Gastrocnemius medialis (tissue), 4 donors: ENCODE results near the gene SEC16A. TPM values are rescaled to one million over a fixed set of nuclear protein-coding genes. Genes with fewer than 3 reads are reported as not detected.

ENCODE experiments used
- ATAC-seq, 2 donors: fragments of 150-250 bp; one replicate each; pipeline ENCODE4 v1.9.1; 2016
- DNase-seq, 2 donors: peaks; one replicate each; pipeline ENCODE4 v3.0.0-alpha.2; 2019
- H3K27ac ChIP-seq, 4 donors: fragments of 200-600 bp; sonication (generic); 1 replicate in 1 of 4; 2 replicates in 3 of 4; pipeline ENCODE4 v1.5.1; 2016 to 2018; ENCODE audit warnings: mild to moderate bottlenecking in 2 of 4, moderate library complexity in 1 of 4
- H3K27me3 ChIP-seq, 3 donors: fragments of 200-600 bp; sonication (generic) in 2 of 3; 1 replicate in 1 of 3; 2 replicates in 2 of 3; pipeline versions ENCODE4 v1.5.1 to v1.6.0; 2016 to 2019; ENCODE audit warnings: mild to moderate bottlenecking in 1 of 3, moderate library complexity in 1 of 3
- H3K36me3 ChIP-seq, 2 donors: fragments of 200-600 bp; sonication (generic) in 1 of 2; one replicate each; pipeline ENCODE4 v1.5.1; 2017 to 2018
- H3K4me1 ChIP-seq, 2 donors: fragments of 200-600 bp; sonication (generic) in 1 of 2; one replicate each; pipeline ENCODE4 v1.5.1; 2016 to 2017; ENCODE audit warnings: mild to moderate bottlenecking in 2 of 2
- H3K4me3 ChIP-seq, 4 donors: fragments of 200-600 bp; sonication (generic) in 3 of 4; 1 replicate in 1 of 4; 2 replicates in 3 of 4; pipeline ENCODE4 v1.5.1; 2016 to 2019; ENCODE audit warnings: mild to moderate bottlenecking in 2 of 4
- H3K9me3 ChIP-seq, 3 donors: fragments of 200-600 bp; sonication (generic) in 2 of 3; 1 replicate in 1 of 3; 2 replicates in 2 of 3; pipeline ENCODE4 v1.5.1; 2016 to 2019
- CTCF ChIP-seq, 5 experiments: fragments of 450-650 bp in 3 of 5; fragments of 200-600 bp in 2 of 5; sonication (generic) in 2 of 5; IDR thresholded peaks in 4 of 5; conservative IDR thresholded peaks in 1 of 5; 1 replicate in 4 of 5; 2 replicates in 1 of 5; pipeline ENCODE4 v1.5.1; 2016 to 2019; ENCODE audit warnings: antibody characterized with exemption in 5 of 5, mild to moderate bottlenecking in 3 of 5, moderate library complexity in 3 of 5
- POLR2A ChIP-seq, 2 donors: fragments of 450-650 bp; IDR thresholded peaks; one replicate each; pipeline ENCODE4 v1.6.1; 2017; ENCODE audit warnings: antibody characterized with exemption in 2 of 2, mild to moderate bottlenecking in 2 of 2, moderate library complexity in 2 of 2
- in situ Hi-C, 4 donors: fragments of 200-750 bp; cut with MboI; loops; one replicate each; pipeline versions ENCODE4 v1.15.0 to v1.8.0; 2017; ENCODE audit warnings: low sequenced_read_pairs in 4 of 4
- intact Hi-C: fragments of 100-400 bp; cut with DNase I; formaldehyde crosslinking; loops from one replicate; pipeline ENCODE4 v1.15.1; 2023; ENCODE audit warnings: low total_unique reads
- total RNA-seq, 4 donors: library from RNA; depleted of rRNA; stranded (reverse); fragments of >200 nt; gene quantifications; one replicate each; pipeline versions ENCODE4 v1.1.0 to v1.2.3, GENCODE V29; 2016

The SEC16A gene
- total RNA-seq, 4 donors from 2014 or later, result 23.9 to 50.4 (median 46.6) TPM

- intact Hi-C loops, result no loop called here
- ATAC-seq (no peak), DNase-seq (no peak)
- peaks cover 0 to 89% of the 10 kb centered on the region in 2 donors for H3K36me3 ChIP-seq
- H3K9me3 ChIP-seq, result no peaks in the 10 kb centered on the region
- H3K27ac ChIP-seq, result no peak overlapping the region
- no peaks in the 10 kb centered on the region for H3K4me1 ChIP-seq
- TF ChIP-seq CTCF (IDR thresholded peaks at IDR 0.05 in 4 of 5, conservative IDR thresholded peaks at IDR 0.05 in 1 of 5), result no peak
- no peak for TF ChIP-seq POLR2A (IDR thresholded peaks at IDR 0.05)
- no peak overlapping the region for H3K4me3 ChIP-seq
- no peaks in the 10 kb centered on the region for H3K27me3 ChIP-seq
- in situ Hi-C loops, result no loop called here
Measured at GRCh38 chr9:136470792-136471469, 11.9 kb downstream of the SEC16A start.

- H3K9me3 ChIP-seq, result no peaks in the 10 kb centered on the region
- intact Hi-C loops, result no loop called here
- H3K27me3 ChIP-seq, result no peaks in the 10 kb centered on the region
- H3K4me3 ChIP-seq, result no peak overlapping the region
- H3K36me3 ChIP-seq, result peaks cover 0 to 90% of the 10 kb centered on the region in 2 donors
- in situ Hi-C loops, result no loop called here
- no peaks in the 10 kb centered on the region for H3K4me1 ChIP-seq
- DNase-seq (no peak), ATAC-seq (no peak)
- TF ChIP-seq CTCF (IDR thresholded peaks at IDR 0.05 in 4 of 5, conservative IDR thresholded peaks at IDR 0.05 in 1 of 5) (no peak), POLR2A (IDR thresholded peaks at IDR 0.05) (no peak)
- H3K27ac ChIP-seq, result no peak overlapping the region
Measured at GRCh38 chr9:136470356-136470755, 12.5 kb downstream of the SEC16A start.

DNA sequence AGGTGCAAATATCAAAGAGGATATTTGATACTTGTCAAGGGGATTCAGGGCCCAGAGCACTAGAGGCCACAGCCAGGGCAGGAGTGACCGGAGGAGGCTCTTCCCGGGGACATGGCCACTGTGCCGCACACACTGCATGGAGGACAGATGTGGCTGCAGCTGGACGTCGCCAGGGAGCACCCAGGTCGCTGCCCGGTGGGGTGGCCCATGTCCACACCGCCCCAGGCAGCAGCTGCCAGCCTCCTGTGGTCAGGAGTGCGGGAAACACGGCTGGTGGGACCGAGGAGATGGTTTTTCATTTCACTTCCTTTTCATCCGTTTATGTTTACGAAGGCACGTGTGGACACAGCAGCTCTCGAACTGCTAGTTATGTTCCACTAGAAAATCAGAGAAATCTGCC is 15.1 kb downstream of the SEC16A start:
- no peak for ATAC-seq
- H3K27ac ChIP-seq, result no peak overlapping the region
- H3K27me3 ChIP-seq, result no peaks in the 10 kb centered on the region
- H3K4me3 ChIP-seq, result no peak overlapping the region
- peaks cover 4 to 90% of the 10 kb centered on the region in 2 donors for H3K36me3 ChIP-seq
- in situ Hi-C loops, result no loop called here
- no peak for TF ChIP-seq CTCF (IDR thresholded peaks at IDR 0.05 in 4 of 5, conservative IDR thresholded peaks at IDR 0.05 in 1 of 5)
- TF ChIP-seq POLR2A (IDR thresholded peaks at IDR 0.05), result no peak
- DNase-seq, result no peak
- no peaks in the 10 kb centered on the region for H3K9me3 ChIP-seq
- H3K4me1 ChIP-seq, result no peaks in the 10 kb centered on the region
- intact Hi-C loops, result no loop called here

DNA sequence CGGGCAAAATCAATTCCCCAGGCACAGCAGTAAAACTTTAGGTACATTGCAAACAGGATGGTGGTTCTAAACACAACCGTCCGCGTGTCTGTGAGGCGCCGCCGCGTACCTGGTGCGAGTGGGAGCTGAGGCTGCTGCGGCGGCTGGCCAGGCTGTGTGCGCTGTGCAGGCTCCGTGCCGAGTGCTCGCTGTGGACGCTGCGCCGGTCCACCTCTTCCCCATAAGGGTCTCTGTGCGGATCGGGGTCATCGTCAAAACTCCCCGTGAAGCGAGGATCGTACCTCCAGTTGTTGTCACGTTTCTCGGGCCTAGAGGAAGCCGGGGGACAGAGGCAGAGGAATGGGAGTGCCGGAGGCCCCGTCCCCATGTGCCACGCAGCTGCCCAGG is 16.7 kb downstream of the SEC16A start:
- Histone ChIP-seq H3K27me3 (no peaks in the 10 kb centered on the region), H3K9me3 (no peaks in the 10 kb centered on the region), H3K4me3 (no peak overlapping the region), H3K27ac (no peak overlapping the region), H3K4me1 (no peaks in the 10 kb centered on the region), H3K36me3 (peaks cover 4 to 94% of the 10 kb centered on the region in 2 donors)
- ATAC-seq, result no peak
- TF ChIP-seq POLR2A (IDR thresholded peaks at IDR 0.05) (no peak), CTCF (IDR thresholded peaks at IDR 0.05 in 4 of 5, conservative IDR thresholded peaks at IDR 0.05 in 1 of 5) (no peak)
- intact Hi-C loops, result no loop called here
- DNase-seq, result no peak
- in situ Hi-C loops, result no loop called here
